Erythroblast (primary cell): ENCODE data around the gene NLK.

Source experiments
- GATA1 ChIP-seq: IDR thresholded peaks from 2 replicates; pipeline ENCODE4 v1.6.1; 2011; ENCODE audit warnings: low read depth, mild to moderate bottlenecking, control low read depth, low read length, moderate library complexity
- POLR2A ChIP-seq: IDR thresholded peaks from 2 replicates; pipeline ENCODE4 v1.6.1; 2011; ENCODE audit warnings: mild to moderate bottlenecking, low read length

DNA sequence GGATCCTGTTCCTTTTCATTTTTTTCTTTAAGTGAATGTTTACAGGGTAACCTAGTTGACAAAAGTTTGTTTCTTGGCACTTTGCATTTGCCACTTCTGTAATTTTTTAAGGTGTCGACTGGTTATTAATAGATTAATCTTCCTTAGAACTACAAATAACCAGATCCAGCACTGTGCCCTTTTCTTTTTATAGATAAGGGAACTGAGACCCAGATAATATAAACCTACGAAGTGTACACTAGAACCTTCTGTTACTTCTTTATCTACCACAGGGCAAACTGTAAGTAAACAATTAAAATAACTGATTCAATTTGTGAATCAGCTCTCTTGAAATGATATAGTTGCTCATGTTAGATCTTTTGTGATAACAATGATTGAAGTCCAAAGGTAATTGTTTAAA, 55.4 kb downstream of the NLK start:
- TF ChIP-seq POLR2A (no peak), GATA1 (no peak)
